ENCODE measurements around the gene MR1. TPM values are rescaled to one million over a fixed set of nuclear protein-coding genes. Genes with fewer than 3 reads are reported as not detected.

Gene MR1
- total and polyA plus RNA-seq, 2 of the 13 experiments (the other 11 are each of a cell fraction or from before 2014, with no cell fraction given) = 7.7 to 10.4 TPM

DNA sequence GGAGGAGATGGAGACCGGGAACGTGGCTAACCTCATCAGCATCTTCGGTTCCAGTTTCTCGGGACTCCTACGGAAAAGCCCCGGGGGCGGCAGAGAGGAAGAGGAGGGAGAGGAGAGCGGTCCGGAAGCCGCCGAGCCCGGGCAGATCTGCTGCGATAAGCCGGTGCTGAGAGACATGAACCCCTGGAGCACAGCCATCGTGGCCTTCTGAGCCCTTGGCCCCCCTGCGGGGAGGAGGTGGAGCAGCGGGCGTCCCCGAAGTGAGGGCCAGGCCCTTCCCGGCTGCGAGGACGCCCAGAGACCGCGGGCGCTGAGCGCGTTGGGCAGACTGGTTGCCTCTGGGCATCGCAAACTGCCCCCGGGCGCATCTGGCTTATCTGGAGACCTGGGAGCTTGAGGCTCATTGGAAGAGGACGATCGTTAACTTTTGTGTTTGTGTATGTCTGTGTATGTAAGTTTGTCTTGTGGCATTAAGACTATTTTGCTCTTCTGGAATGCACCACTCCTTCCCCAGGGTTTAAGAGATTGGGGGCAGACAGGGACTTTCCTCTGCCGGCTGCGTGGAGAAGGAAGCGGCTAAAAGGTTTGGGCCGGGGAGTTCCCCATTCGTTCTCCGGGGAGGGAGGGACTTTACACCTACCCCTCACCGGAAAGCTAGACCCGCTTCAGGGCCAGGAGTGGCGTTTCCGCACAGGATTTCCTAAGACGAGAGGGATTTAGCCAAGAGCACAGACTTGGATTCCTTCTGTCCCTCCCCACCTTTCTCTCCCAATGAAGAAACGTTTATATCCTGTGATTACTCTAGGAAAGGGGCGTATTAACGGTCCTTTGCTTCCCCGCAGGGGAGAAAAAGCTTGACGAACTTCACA, 56.1 kb downstream of the MR1 start (continued):
- TF ChIP-seq HNRNPLL (IDR thresholded peaks at IDR 0.05; ENCODE audit: low read depth, low read length, poor library complexity, severe bottlenecking) (peak; percentile 50), RBAK (CRISPR knock-in tag; IDR thresholded peaks at IDR 0.05) (no peak), MXD1 (CRISPR knock-in tag; IDR thresholded peaks at IDR 0.05) (0 out of 2 replicates have a peak, but pooled peaks have one; percentile 33), IRX3 (CRISPR knock-in tag; IDR thresholded peaks at IDR 0.05; ENCODE audit: borderline replicate concordance, low read depth) (no peak), ZNF430 (CRISPR knock-in tag; IDR thresholded peaks at IDR 0.05) (peak; percentile 20; the same call in 1 of the 2 replicates), ZNF703 (CRISPR knock-in tag; IDR thresholded peaks at IDR 0.05; ENCODE audit: borderline replicate concordance) (no peak), REL (CRISPR knock-in tag; conservative IDR thresholded peaks at IDR 0.05) (no peak), FLYWCH1 (CRISPR knock-in tag; IDR thresholded peaks at IDR 0.05) (no peak), ZNF326 (CRISPR knock-in tag; IDR thresholded peaks at IDR 0.05; ENCODE audit: borderline replicate concordance) (no peak), GZF1 (CRISPR knock-in tag; IDR thresholded peaks at IDR 0.05) (no peak), SUZ12 (IDR thresholded peaks at IDR 0.05; ENCODE audit: low read depth, low read length) (no peak), KLF16 (CRISPR knock-in tag; IDR thresholded peaks at IDR 0.05) (0 out of 4 replicates have a peak, but pooled peaks of 1 of the 2 experiments have one; percentile 14), ZNF33A (CRISPR knock-in tag; IDR thresholded peaks at IDR 0.05; ENCODE audit: borderline replicate concordance) (no peak), ELF4 (CRISPR knock-in tag; IDR thresholded peaks at IDR 0.05; ENCODE audit: borderline replicate concordance) (no peak)
- TF ChIP-seq, protein P1, sequence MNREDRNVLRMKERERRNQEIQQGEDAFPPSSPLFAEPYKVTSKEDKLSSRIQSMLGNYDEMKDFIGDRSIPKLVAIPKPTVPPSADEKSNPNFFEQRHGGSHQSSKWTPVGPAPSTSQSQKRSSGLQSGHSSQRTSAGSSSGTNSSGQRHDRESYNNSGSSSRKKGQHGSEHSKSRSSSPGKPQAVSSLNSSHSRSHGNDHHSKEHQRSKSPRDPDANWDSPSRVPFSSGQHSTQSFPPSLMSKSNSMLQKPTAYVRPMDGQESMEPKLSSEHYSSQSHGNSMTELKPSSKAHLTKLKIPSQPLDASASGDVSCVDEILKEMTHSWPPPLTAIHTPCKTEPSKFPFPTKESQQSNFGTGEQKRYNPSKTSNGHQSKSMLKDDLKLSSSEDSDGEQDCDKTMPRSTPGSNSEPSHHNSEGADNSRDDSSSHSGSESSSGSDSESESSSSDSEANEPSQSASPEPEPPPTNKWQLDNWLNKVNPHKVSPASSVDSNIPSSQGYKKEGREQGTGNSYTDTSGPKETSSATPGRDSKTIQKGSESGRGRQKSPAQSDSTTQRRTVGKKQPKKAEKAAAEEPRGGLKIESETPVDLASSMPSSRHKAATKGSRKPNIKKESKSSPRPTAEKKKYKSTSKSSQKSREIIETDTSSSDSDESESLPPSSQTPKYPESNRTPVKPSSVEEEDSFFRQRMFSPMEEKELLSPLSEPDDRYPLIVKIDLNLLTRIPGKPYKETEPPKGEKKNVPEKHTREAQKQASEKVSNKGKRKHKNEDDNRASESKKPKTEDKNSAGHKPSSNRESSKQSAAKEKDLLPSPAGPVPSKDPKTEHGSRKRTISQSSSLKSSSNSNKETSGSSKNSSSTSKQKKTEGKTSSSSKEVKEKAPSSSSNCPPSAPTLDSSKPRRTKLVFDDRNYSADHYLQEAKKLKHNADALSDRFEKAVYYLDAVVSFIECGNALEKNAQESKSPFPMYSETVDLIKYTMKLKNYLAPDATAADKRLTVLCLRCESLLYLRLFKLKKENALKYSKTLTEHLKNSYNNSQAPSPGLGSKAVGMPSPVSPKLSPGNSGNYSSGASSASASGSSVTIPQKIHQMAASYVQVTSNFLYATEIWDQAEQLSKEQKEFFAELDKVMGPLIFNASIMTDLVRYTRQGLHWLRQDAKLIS (CRISPR knock-in tag; IDR thresholded peaks at IDR 0.05) = 0 out of 2 replicates have a peak, but pooled peaks have one; percentile 52
- TF ChIP-seq, protein P2, sequence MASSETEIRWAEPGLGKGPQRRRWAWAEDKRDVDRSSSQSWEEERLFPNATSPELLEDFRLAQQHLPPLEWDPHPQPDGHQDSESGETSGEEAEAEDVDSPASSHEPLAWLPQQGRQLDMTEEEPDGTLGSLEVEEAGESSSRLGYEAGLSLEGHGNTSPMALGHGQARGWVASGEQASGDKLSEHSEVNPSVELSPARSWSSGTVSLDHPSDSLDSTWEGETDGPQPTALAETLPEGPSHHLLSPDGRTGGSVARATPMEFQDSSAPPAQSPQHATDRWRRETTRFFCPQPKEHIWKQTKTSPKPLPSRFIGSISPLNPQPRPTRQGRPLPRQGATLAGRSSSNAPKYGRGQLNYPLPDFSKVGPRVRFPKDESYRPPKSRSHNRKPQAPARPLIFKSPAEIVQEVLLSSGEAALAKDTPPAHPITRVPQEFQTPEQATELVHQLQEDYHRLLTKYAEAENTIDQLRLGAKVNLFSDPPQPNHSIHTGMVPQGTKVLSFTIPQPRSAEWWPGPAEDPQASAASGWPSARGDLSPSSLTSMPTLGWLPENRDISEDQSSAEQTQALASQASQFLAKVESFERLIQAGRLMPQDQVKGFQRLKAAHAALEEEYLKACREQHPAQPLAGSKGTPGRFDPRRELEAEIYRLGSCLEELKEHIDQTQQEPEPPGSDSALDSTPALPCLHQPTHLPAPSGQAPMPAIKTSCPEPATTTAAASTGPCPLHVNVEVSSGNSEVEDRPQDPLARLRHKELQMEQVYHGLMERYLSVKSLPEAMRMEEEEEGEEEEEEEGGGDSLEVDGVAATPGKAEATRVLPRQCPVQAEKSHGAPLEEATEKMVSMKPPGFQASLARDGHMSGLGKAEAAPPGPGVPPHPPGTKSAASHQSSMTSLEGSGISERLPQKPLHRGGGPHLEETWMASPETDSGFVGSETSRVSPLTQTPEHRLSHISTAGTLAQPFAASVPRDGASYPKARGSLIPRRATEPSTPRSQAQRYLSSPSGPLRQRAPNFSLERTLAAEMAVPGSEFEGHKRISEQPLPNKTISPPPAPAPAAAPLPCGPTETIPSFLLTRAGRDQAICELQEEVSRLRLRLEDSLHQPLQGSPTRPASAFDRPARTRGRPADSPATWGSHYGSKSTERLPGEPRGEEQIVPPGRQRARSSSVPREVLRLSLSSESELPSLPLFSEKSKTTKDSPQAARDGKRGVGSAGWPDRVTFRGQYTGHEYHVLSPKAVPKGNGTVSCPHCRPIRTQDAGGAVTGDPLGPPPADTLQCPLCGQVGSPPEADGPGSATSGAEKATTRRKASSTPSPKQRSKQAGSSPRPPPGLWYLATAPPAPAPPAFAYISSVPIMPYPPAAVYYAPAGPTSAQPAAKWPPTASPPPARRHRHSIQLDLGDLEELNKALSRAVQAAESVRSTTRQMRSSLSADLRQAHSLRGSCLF (CRISPR knock-in tag; IDR thresholded peaks at IDR 0.05; ENCODE audit: borderline replicate concordance) = no peak
- TF ChIP-seq, protein P3, sequence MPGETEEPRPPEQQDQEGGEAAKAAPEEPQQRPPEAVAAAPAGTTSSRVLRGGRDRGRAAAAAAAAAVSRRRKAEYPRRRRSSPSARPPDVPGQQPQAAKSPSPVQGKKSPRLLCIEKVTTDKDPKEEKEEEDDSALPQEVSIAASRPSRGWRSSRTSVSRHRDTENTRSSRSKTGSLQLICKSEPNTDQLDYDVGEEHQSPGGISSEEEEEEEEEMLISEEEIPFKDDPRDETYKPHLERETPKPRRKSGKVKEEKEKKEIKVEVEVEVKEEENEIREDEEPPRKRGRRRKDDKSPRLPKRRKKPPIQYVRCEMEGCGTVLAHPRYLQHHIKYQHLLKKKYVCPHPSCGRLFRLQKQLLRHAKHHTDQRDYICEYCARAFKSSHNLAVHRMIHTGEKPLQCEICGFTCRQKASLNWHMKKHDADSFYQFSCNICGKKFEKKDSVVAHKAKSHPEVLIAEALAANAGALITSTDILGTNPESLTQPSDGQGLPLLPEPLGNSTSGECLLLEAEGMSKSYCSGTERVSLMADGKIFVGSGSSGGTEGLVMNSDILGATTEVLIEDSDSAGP (CRISPR knock-in tag; IDR thresholded peaks at IDR 0.05; ENCODE audit: borderline replicate concordance) = peak; percentile 82; the same call in 1 of the 2 replicates
